Stimulated activated CD8-positive, alpha-beta memory T cell treated with anti-CD3 and anti-CD28 coated beads, Interleukin-12 subunit alpha, Interleukin-12 subunit beta, amount 100 ng/mL, for 24 hours (primary cell): Measurements from ENCODE around the gene GABPB2.

Experiments used
- DNase-seq: peaks from one replicate; pipeline ENCODE4 v3.0.0-alpha.2; 2020; ENCODE audit errors: extremely low read depth

Gene GABPB2

DNA sequence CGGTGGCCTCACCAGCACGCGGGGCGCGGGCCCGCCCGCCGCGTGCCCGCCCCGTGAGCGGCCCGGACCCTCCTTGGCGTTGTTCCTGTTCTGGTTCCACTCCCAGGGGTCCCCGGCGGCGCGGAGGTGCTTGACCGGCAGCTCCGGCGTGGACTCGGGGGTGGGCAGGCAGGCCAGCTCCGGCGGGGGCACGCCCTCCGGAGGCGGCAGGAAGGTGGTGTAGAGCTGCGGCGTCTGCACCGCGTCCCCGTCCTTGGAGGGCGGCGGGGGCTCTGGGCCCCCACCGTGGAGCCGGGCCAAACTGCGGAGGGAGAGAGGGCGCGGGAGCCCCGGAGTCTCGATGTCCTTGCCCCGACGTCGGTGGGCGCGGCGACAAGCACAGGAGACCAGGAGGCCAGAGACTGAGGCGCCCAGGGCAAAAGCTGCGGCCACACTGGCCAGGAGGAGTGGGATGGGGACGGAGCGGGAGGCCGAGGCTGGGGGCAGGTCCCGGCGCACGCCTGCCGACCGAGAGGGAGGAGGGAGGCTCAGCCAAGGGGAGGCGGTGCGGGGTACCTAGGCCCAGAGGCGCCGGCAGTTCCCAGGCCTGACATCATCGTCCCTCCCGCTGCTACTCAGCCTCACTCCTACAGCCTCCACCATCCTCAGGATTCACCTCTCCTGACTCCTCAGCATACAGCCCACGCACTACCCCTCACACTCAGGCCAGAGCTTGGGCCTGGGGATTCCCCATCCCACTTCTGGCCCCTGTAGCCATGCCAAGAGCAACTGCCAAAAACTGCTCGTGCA is 62.7 kb downstream of the GABPB2 start:
- no peak for DNase-seq

DNA sequence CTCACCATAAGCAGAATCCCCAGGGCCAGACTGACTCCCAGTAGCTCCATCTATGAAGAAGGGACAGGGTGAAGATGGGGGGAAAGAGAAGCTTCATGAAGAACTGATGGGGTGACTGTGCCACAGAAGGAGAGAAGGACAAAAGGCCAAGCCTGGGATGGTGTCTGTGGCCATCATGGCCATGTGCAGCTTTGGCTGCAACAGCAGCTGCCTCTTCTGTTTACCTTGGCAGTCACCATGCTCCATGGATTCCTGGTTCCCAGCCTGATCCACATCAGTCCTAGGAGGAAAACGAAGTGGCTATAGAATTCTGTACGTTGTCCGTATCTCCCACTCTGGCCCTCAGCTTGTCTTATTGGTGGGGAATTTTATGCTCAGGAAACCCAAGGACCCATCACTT is 63.8 kb downstream of the GABPB2 start:
- DNase-seq = no peak

DNA sequence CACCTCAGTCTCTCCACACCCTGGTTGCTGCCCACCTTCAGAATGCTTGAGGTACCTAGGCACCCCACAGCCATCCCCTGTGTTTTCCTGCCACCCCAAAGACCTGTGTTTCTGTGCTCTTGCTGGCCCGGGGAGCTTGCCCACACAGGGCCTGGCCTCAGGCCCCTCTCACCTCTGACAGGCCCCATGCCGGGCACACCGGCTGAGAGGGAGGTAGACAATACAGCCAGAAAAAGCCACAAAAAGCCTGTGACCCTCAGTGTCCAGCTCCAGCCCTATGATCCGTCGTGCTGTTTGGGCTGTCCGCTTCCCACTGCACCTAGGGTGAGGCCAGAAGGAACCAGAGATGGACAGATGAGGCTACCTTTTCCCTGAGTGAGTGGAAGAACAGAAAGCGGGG is 64.4 kb downstream of the GABPB2 start:
- DNase-seq = no peak

DNA sequence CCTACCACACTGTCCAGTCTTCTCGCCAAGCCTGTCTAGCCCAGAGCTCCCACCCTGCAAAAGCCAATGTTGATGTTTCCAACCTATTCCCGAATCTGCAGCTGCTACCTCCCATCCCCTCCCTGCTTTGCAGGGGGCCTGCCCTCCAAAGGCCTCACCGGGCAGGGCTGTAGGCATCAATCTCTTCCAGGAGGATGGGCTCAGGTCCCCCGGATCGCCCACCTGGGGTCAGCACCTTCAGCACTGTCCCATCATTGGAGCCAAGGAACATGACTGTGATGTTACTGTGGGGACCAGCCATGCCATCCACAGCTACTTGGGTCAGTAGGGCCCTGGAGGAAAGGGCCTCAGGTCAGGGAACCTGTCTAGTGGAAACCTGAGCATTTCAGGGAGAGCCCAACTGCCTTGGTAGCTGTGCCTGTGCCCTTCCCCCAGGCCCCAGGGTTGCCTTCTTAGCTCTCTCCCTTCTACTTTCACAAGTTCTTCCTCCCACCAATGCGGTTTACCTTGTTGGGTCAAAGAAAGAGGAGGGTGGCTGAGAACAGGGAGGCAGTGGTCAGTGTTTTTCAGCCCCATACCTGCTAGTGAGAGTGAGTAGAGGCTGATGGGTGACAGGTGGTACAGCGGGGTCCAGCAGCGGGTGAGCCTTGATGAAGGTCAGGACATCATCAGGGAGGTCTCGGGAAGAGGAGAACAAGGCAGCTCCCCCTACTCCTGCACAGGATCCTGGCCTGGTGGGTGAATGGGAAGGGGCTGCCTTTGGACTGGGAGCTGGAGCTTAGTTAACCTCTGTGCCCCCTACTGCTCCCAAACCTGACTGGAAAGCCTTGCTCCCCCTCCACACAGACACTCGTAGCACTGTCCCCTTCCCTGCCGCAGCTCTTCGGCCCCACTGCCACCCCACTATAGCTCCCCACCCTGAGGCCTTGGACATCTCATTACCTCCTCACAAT is 65.1 kb downstream of the GABPB2 start:
- no peak for DNase-seq

DNA sequence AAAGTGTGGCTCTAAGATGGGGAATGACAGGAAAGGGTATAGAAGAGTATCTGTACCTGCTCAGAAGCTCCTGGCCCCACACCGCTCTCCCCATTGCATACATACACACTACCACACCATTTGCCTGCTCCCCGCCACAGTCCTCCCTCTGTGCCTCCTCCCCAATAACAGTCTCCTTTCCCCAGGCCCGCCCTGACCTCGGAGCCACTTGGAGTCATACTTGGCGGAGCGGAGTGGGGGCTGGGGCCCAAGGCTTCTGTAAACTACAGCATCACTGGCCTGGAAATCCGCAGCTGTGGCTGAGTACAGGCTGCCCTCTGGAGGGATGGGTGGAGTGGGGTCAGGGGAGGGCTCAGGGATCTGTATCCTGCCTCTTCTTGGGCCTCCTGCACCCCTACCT is 67.2 kb downstream of the GABPB2 start:
- DNase-seq = no peak

DNA sequence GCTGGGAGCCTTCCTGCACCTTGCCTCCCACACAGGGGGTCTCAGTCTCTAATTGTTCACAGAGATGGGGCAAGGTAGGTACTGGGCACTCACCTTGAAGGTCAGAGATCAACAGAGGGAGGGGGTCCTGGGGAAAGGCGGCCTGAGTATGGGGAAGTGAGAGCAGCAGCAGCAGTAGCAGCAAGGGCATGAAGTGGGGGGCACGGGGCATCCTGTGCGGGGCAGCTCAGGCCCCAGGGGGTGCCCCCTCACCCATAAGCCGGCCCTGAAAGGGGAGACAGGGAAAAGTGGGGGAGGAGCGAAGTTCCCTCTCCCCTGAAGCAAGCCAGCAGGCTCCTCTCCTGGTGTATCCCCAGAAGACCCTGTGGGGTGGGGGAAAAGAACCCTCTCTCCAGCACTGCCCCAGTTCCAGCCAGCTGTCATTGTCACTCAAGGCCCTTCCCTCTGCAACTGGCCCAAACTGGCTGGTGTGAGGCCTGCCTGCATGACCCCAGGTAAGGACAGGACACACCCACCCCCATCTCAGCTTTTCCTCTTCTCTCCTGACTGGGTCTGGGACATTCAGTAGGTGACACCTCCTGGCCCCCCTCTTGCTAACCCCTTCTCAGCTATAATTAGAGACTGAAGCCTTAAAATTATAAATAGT is 72.0 kb downstream of the GABPB2 start:
- DNase-seq = no peak

DNA sequence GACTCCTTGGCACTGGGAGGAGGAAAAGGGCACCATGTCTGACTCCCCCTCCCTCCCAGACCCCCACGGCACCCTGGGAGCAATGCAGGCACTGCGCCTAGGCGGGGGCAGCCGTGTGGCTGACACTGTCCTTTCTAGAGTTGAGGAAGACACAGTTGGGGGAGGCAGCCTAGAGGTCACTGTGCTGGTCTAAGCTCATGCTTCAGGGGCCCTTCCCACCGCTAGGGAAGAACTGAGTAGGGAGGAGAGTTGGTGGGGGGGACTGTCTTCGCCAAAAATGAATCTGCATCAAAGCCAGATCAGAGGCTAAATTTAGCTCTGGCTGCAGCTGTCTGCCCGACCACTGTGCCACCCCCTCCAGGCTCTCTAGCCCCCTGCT is 72.5 kb downstream of the GABPB2 start:
- DNase-seq = no peak

DNA sequence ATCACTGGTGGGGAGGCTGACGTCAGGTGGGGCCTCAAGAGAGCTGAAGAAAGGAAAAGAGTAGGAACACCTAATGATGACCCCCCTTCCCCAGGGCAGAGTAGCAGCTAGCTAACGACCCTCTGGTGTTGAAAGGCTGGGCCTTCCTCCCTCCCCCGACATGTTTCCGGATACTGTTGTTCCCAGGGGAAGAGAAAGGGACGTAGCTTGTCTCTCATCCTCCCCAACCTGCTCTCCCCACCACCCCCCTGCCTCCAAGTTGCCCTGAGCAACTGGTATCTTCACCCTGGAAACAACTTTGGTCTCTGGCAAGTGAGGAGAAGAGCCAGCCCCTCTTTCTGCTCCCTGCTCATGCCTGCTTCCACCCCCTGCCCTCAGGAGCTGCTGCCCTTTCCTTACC is 73.4 kb downstream of the GABPB2 start:
- no peak for DNase-seq

DNA sequence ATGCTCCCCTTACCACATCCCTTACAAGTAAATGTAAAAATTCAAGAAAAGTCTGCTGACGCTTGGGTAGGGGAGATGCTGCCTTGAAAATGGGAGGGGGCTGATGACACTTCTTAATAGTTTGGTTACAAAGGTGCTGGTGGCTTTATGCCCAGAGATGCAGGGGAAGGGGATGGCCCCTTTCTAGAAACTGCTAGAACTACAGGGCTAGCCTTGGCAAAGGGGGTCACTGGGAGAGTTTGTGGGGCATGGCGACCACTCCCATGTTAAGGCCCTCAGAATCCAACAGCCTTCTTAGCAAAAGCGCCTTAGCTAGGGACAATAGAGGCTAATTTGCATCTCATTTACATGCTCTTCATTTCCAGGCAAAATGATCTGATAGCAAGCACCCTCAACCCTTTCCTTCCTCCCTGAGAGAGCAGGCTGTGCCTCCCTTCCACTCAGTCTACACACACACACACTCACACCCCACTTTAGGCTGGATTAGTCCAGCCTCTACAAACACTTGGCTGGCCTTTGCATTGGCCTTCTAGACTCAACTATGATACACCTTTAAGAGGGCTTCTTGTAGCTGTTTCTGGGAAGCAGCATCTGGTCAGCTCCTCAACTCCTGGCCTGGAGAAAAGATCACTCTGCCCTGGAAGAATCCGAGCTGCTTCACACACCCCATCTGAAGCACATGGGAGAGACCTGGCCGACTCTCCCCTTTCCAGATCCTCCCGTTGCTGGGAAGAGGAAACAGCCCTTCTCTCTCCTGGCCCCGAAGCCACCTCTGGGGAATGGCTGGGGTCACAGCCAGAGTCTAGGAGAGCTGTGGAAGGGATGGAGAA is 74.1 kb downstream of the GABPB2 start:
- no peak for DNase-seq

DNA sequence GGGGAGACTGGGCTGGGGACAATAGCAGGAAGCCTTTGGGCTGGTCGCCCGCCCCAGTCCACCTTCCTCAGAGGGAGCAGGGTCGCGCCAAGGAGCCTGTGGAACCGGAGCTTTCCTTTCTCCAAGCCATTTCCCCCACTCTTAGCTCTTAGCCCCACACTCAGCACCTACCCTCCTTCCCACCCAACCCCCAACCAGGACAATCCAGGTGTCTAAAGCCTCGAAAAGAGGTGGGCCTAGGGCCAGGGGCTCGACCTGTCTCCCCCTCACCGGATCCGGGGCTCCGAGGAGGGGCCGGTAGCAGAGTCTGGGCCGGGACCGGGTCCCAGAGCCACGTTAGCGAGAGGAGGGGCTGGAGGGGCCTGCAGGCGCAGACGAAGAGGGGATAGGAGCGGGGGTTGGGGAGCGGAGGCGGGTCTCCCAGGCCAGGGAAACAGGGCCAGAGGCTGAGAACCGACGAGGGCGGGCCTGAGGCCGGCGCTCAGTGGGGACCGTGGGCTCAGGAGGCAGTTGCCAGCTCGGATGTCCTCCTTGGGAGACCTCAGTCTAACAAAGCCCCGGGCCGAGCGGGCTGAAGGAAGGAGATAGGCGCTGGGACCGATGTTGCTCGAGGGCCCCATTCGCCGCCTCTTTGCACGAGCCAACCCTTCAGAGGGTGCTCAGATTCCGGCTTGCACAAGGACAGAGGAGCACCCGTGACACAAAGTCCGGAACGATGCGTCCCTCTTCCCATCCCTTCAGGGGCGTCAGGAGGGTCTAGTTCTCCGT is 74.9 kb downstream of the GABPB2 start:
- DNase-seq = no peak

DNA sequence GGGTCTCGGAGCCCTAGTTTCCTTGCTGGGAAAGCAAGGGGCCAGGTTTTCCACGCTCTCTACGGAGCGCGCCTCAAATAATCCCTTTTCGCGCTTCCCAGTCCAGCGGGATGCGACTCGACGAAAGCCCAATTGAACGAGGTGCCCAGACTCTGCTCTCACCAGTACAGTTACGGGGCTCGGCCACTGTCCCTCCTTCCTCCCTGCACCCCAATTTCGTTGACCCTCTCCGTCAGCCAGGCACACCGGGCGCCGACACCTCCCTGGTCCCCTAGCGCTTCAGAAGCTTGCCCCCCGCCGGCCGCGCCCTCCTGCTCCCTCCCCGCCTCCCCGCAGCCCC is 75.5 kb downstream of the GABPB2 start:
- no peak for DNase-seq

DNA sequence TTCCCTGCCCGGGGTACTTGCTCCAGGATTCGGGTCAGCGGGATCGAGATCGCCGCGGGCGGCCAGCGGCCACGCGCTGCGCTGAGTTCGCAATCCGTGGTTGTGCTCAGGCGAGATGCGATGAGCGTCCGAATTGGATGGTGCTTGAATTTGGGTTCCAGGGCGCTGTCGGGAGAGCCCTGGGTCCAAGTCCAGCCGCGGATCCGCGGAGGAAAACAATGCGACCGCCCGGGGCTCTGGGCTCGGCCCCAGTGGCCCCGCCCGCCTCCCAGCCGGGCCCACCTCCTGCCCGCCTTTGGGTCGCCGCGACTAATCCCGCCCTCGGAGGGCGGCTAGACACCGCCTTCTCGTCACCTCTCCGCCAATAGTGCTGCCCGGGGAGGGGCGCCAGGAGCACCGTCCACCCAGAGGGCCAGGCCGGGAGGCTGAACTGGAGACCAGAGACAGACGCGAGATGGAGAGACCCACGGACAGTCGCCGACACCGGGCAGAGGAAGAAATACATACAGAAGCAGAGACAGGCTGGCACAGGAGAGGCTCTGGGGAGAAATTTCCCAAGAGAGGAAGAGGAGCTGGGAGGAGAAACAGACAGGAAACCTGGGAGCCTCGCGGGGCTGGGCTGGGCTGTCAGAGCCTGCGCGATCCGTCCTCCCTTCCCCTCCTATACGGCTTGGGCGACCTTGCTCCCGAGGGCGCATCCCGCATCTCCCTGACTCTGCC is 76.0 kb downstream of the GABPB2 start, which contains the start of gene SEMA6C:
TSS of gene SEMA6C (minus strand) at position 220 of the 720 bp plus-strand sequence. CDS start 4,010 bp downstream, outside the sequence.
- peak; percentile 76 for DNase-seq

DNA sequence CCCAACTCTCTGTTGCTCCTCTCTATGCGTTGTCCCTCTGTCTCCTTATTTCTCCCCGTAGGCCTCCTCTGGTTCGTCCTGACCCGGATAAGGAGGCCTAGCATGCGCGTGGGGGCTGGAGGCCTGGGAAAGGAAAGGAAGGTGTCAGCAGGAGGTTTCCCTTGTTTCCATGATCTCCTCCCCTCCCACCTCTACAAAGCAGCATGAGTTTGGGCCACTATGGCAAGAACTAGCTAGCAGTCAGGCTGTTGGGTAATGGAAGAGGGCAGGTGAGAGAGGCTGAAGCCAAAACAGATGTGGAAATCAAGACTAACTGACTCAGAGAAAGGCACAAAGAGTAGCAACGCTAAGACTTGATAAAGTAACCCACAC is 76.6 kb downstream of the GABPB2 start:
- DNase-seq = no peak

DNA sequence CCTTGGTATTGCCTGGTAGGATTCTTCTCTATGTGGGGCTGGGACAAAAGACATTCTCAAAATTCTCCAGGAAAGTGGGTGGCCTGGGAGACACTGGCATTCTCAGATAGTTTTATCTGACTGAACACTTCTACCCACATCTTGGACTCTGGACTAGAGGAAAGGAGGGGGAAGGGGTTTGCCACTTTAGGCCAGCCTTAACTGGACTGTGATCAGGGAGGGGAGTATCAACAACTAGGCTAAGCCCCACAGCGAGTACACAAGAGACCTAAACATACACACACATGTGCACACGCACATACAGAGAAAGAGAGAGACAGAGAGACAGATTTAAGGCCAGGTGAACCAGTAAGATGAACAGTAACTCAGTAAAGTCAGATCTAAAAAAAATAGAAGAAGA is 77.1 kb downstream of the GABPB2 start:
- DNase-seq = no peak

DNA sequence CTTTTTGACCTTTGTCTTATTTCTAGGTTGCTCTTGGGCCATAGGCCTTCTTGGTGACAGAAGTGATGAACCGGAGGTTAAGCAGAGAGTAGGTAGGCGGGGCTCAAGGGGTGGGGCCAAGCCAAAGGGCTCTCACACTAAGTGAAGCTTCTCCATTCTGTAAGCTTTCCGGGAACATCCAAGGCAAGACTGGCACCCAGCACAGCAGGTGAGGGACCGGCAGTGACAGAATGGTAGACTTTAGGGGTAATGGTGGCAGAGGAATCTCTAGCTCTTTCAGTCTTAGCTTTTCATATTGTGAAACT is 85.9 kb downstream of the GABPB2 start, which contains the start of gene TNFAIP8L2:
TSS of gene TNFAIP8L2 (plus strand) at position 135 of the 305 bp plus-strand sequence. CDS start 2,049 bp downstream, outside the sequence.
- DNase-seq = peak; percentile 60

DNA sequence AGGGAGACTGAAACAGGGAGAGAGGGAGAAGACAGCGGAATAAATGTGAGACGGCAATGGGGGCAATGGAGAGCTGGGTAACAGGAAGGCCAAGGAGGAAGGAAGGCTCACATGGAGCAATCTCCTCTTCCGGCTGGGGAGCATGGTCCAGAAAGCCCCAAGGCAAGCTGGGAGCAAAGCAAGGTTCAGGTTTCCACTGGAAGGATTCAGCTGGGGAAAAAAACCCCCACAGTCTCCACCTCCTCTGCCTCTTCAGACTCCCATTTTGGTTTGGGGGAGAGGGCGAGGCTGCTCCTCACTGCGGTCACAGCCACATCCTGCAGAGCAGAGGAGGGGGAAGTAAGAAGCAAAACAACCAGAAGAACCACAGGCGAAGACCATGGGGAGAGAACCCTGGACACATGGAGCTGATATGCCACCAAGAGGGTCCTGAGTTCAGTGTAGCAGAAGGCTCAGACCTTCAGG is 86.5 kb downstream of the GABPB2 start:
- no peak for DNase-seq

DNA sequence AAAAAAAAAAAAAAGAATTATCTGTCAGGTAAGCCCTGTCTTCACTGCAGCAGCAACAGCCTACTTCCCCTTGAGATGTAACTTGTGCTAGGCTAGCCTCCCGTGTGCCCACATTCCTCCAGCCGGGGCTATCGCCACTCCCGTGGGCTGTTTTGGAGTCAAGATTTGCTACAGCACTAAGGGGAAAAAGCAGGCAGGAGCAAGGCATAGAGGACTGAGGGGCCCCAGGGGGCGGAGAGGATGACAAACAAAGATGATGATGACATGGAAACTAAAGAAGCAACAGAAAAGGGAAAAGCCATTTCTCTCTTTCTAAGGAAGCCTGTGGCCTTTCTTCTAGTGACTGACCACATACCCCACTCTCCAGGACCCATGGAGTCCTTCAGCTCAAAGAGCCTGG is 87.8 kb downstream of the GABPB2 start:
- peak; percentile 25 for DNase-seq

DNA sequence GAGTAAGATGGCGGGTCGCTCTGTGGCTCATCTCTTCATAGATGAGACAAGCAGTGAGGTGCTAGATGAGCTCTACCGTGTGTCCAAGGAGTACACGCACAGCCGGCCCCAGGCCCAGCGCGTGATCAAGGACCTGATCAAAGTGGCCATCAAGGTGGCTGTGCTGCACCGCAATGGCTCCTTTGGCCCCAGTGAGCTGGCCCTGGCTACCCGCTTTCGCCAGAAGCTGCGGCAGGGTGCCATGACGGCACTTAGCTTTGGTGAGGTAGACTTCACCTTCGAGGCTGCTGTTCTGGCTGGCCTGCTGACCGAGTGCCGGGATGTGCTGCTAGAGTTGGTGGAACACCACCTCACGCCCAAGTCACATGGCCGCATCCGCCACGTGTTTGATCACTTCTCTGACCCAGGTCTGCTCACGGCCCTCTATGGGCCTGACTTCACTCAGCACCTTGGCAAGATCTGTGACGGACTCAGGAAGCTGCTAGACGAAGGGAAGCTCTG is 88.2 kb downstream of the GABPB2 start:
- no peak for DNase-seq

DNA sequence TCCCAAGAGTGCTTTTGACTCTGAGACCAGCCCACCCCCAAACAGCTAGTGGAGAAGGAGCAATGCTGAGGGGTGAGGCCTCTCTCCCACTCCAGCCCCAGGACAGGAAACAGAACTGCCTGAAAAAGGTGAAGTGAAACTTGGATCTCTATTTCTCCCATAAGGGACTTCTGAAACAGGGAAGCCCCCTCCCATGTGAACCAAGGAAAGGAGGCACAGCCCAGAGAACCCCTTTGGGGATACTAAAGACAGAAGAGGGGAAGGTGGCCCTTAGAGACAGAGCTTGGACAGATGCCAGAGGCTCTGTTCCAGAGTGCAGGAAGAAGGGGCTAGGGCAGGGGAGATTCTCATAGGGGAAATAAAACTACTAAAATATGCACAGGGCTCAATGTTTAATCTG is 88.8 kb downstream of the GABPB2 start:
- DNase-seq = no peak

DNA sequence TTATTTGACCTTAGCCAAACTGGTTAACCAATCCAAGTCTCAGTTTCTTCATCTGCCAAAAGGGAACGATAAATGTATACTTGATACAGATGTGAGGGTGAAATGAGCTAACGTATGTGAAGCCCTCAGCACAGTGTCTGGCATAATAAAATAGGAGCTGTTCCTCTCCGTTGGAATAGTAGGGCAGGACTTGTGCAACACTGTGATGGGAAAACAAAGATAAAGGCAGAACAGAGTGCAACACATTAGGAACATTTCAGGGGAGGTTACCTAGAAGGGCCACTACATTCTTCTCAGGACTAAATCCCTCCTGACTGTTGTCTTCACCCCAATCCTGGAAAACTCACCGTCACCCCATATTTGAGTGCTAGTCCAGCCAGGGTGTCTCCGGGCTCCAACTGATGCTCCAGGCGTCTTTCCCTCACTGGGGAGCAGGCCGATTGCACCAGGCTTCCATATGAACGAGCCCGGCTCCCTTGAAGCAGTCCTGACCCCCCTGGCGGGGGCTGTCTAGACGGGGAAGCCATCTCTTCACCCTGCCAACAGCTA is 94.2 kb downstream of the GABPB2 start:
- DNase-seq = no peak
